ENCODE data around the gene COX4I2.

DNA sequence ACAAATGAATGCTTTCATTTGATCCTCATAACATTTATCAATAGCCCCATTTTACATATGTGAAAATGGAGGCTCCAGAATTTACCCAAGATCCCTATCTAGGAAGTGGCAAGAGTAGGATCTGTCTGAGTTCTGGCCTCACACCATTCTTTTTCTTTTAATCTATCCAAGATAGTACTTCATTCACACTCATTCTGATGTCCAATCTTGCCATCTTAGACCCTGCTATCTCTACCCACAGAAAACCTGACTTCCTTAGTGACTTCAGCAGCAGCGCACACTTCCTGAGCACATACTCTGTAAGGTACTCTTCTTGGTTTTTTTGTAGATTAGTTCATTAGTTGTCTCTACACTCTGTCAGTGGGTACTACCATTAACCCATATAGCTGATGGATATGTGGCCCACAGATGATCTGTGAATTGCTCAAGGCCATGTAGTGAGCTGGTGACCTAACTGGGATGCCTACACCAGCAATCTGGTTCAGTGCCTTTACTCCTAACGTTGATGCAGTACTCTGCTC lies 36.3 kb downstream of the COX4I2 start:
- TF ChIP-seq, protein P1, sequence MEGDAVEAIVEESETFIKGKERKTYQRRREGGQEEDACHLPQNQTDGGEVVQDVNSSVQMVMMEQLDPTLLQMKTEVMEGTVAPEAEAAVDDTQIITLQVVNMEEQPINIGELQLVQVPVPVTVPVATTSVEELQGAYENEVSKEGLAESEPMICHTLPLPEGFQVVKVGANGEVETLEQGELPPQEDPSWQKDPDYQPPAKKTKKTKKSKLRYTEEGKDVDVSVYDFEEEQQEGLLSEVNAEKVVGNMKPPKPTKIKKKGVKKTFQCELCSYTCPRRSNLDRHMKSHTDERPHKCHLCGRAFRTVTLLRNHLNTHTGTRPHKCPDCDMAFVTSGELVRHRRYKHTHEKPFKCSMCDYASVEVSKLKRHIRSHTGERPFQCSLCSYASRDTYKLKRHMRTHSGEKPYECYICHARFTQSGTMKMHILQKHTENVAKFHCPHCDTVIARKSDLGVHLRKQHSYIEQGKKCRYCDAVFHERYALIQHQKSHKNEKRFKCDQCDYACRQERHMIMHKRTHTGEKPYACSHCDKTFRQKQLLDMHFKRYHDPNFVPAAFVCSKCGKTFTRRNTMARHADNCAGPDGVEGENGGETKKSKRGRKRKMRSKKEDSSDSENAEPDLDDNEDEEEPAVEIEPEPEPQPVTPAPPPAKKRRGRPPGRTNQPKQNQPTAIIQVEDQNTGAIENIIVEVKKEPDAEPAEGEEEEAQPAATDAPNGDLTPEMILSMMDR (conservative IDR thresholded peaks at IDR 0.05; ENCODE audit: low read depth, low read length), result no peak
- TF ChIP-seq EZH2 (IDR thresholded peaks at IDR 0.05; ENCODE audit: borderline replicate concordance, low read depth, low read length, poor library complexity, severe bottlenecking), result no peak

Data from A673 (cell line).